Lung (tissue), 12 donors: Measurements from ENCODE around the gene VLDLR. TPM values are rescaled to one million over a fixed set of nuclear protein-coding genes. Genes with fewer than 3 reads are reported as not detected.
A peak's percentile ranks its signal among the peaks of the same experiment; 100 is the strongest.

ENCODE experiments used
- ATAC-seq: fragments of 200-7000 bp; cut with Tn5 transposase; one replicate; pipeline ENCODE4 v1.9.1; 2020; ENCODE audit warnings: moderate number of reproducible peaks; ENCODE audit not compliant: insufficient read depth, low FRiP score
- DNase-seq, 3 donors: peaks; one replicate each; pipeline ENCODE4 v3.0.0-alpha.2; 2013 to 2017
- H3K27ac ChIP-seq, 2 donors: one replicate each; pipeline ENCODE4 v1.5.1; 2013; ENCODE audit warnings: mild to moderate bottlenecking in 2 of 2, moderate library complexity in 2 of 2, control low read depth in 1 of 2, inconsistent platforms in 1 of 2, low read depth in 1 of 2, low read length in 1 of 2
- H3K27me3 ChIP-seq, 3 donors: one replicate each; pipeline ENCODE4 v1.5.1; 2013; ENCODE audit warnings: low read length in 2 of 3; ENCODE audit not compliant: control insufficient read depth in 3 of 3, insufficient read depth in 3 of 3
- H3K36me3 ChIP-seq, 4 donors: one replicate each; pipeline ENCODE4 v1.5.1; 2013; ENCODE audit warnings: low read length in 4 of 4, mild to moderate bottlenecking in 1 of 4, moderate library complexity in 1 of 4; ENCODE audit not compliant: control insufficient read depth in 4 of 4, insufficient read depth in 4 of 4
- H3K4me1 ChIP-seq, 5 donors: one replicate each; pipeline ENCODE4 v1.5.1; 2013; ENCODE audit warnings: low read length in 5 of 5, mild to moderate bottlenecking in 2 of 5, moderate library complexity in 1 of 5; ENCODE audit not compliant: control insufficient read depth in 5 of 5, insufficient read depth in 5 of 5
- H3K4me3 ChIP-seq: one replicate; pipeline ENCODE4 v1.5.1; 2013; ENCODE audit warnings: mild to moderate bottlenecking, control low read depth, moderate library complexity
- H3K9ac ChIP-seq, 2 donors: one replicate each; pipeline ENCODE4 v1.5.1; 2013; ENCODE audit warnings: low read length in 2 of 2, control low read depth in 1 of 2; ENCODE audit not compliant: insufficient read depth in 1 of 2
- H3K9me3 ChIP-seq, 4 donors: one replicate each; pipeline ENCODE4 v1.5.1; 2013; ENCODE audit warnings: low read length in 3 of 4, mild to moderate bottlenecking in 1 of 4, moderate library complexity in 1 of 4; ENCODE audit not compliant: control insufficient read depth in 4 of 4, insufficient read depth in 3 of 4
- WGBS, 2 donors: extraction: QIAGEN DNeasy Blood & Tissue Kit; methylation state at CpG; one replicate each; pipeline ENCODE4 v1.1.7; 2013; 5-methylcytosine and 5-hydroxymethylcytosine counted together
- polyA plus RNA-seq, 2 donors: library from polyadenylated mRNA; stranded (reverse); fragments of 200-250 nt; gene quantifications; one replicate each; pipeline ENCODE4 v1.2.1, GENCODE V29; 2013
- total RNA-seq, 2 donors: library from RNA; depleted of rRNA in 1 of 2; stranded (reverse); fragments of >200 nt in 1 of 2; gene quantifications; one replicate each; pipeline ENCODE4 v1.2.1, GENCODE V29; 2014 to 2021
- TF ChIP-seq, protein P1 (sequence below): IDR thresholded peaks from 2 replicates; pipeline ENCODE4 v1.5.1; 2012; ENCODE audit warnings: mild to moderate bottlenecking; ENCODE audit errors: control extremely low read depth, extremely low read depth
- donor health status: control.
- donor health status: control.
- donor health status: Bipolar disorder and iron deficiency.
- donor health status: healthy.
- donor health status: DM: yes; HTN: yes; CAD: no.

VLDLR gene
- total and polyA plus RNA-seq, 4 donors = 5.7 to 32.3 (median 14.6) TPM

GRCh38 chr9:2624051-2624682, 2.6 kb downstream of the VLDLR start:
- ATAC-seq = no peak
- Histone ChIP-seq H3K36me3 (no peaks in the 10 kb centered on the region), H3K27ac (peak overlapping the region; percentile 33 to 72)

GRCh38 chr9:2625427-2625826, 3.8 kb downstream of the VLDLR start:
- TF ChIP-seq, protein P1, sequence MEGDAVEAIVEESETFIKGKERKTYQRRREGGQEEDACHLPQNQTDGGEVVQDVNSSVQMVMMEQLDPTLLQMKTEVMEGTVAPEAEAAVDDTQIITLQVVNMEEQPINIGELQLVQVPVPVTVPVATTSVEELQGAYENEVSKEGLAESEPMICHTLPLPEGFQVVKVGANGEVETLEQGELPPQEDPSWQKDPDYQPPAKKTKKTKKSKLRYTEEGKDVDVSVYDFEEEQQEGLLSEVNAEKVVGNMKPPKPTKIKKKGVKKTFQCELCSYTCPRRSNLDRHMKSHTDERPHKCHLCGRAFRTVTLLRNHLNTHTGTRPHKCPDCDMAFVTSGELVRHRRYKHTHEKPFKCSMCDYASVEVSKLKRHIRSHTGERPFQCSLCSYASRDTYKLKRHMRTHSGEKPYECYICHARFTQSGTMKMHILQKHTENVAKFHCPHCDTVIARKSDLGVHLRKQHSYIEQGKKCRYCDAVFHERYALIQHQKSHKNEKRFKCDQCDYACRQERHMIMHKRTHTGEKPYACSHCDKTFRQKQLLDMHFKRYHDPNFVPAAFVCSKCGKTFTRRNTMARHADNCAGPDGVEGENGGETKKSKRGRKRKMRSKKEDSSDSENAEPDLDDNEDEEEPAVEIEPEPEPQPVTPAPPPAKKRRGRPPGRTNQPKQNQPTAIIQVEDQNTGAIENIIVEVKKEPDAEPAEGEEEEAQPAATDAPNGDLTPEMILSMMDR = no peak
- Histone ChIP-seq H3K9ac (no peak overlapping the region), H3K36me3 (no peaks in the 10 kb centered on the region), H3K27me3 (no peaks in the 10 kb centered on the region), H3K27ac (peak overlapping the region in 1 of 2 donors; percentile 51), H3K4me3 (no peak overlapping the region), H3K9me3 (peaks cover 0 to 1% (median 0%) of the 10 kb centered on the region in 4 donors), H3K4me1 (peaks cover 0 to 35% (median 9%) of the 10 kb centered on the region in 5 donors)
- DNase-seq = no peak
- WGBS, 2 donors = 90 to 95% methylated on average over 4 of the region's 4 CpGs
- no peak for ATAC-seq

More at GRCh38 chr9:2624051-2624682, 2.6 kb downstream of the VLDLR start:
- Histone ChIP-seq H3K4me1 (peaks cover 0 to 27% (median 3%) of the 10 kb centered on the region in 5 donors), H3K9me3 (peaks cover 0 to 1% (median 0%) of the 10 kb centered on the region in 4 donors), H3K4me3 (no peak overlapping the region), H3K9ac (no peak overlapping the region), H3K27me3 (peaks cover 0 to 1% (median under 1%) of the 10 kb centered on the region in 3 donors)
- TF ChIP-seq, protein P1 = no peak
- no peak for DNase-seq
- WGBS, 2 donors = 92 to 96% methylated on average over 1 of the region's 1 CpG

DNA sequence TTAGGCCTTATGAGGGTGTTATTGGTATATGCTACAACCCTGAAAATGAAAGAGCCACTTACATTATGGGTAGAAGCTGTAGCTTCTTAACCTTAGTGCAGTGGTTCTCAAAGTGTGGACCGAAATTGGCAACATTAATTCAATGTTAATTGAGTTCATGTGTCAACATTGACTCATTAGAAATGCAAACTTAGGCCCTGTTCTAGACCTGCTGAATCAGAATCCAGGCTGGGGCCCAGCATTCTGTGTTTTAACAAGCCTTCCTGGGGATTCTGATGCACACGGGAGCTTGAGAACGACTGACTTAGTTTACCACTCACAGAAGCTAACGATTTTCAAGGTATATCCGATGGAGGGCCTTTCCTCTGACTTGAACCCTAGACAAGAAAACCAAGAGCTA, 7.3 kb downstream of the VLDLR start:
- Histone ChIP-seq H3K9me3 (peaks cover 0 to 1% (median 0%) of the 10 kb centered on the region in 4 donors), H3K4me3 (no peak overlapping the region), H3K4me1 (peaks cover 6 to 50% (median 10%) of the 10 kb centered on the region in 5 donors), H3K27ac (peak overlapping the region in 1 of 2 donors; percentile 26), H3K36me3 (no peaks in the 10 kb centered on the region), H3K27me3 (no peaks in the 10 kb centered on the region), H3K9ac (no peak overlapping the region)
- DNase-seq (no peak), ATAC-seq (no peak)
- TF ChIP-seq, protein P1 = no peak
- WGBS, 2 donors = 86 to 97% methylated on average over 5 of the region's 5 CpGs
